ENCODE measurements around the gene N4BP2L1. TPM values are rescaled to one million over a fixed set of nuclear protein-coding genes. Genes with fewer than 3 reads are reported as not detected.

N4BP2L1 gene
- total and polyA plus RNA-seq, 4 donors: 13.3 to 33.7 (median 25.2) TPM

- H3K27ac ChIP-seq (ENCODE audit: low read depth in 1 of 2, low read length in 2 of 2): no peak overlapping the region
- no peaks in the 10 kb centered on the region for H3K9me3 ChIP-seq (ENCODE audit: control insufficient read depth, low read length)
- H3K4me1 ChIP-seq (ENCODE audit: control insufficient read depth in 1 of 2, insufficient read depth in 2 of 2, low read length in 2 of 2): no peaks in the 10 kb centered on the region
- ATAC-seq (ENCODE audit: low FRiP score) (no peak), DNase-seq (no peak)
- H3K27me3 ChIP-seq (ENCODE audit: control insufficient read depth in 1 of 2, insufficient read depth in 2 of 2, low read length in 1 of 2): no peaks in the 10 kb centered on the region
- no peaks in the 10 kb centered on the region for H3K36me3 ChIP-seq (ENCODE audit: control insufficient read depth in 1 of 2, insufficient read depth in 2 of 2, low read length in 1 of 2)
- H3K4me3 ChIP-seq (ENCODE audit: low read length in 2 of 2): no peak overlapping the region
- intact Hi-C loops (cut with DNase I): no loop called here
- 74 to 84% methylated on average over 2 of the region's 2 CpGs for WGBS, 2 donors
Measured at GRCh38 chr13:32414580-32414979, 13.3 kb downstream of the N4BP2L1 start.

- Histone ChIP-seq H3K27me3 (ENCODE audit: control insufficient read depth in 1 of 2, insufficient read depth in 2 of 2, low read length in 1 of 2) (no peaks in the 10 kb centered on the region), H3K4me1 (ENCODE audit: control insufficient read depth in 1 of 2, insufficient read depth in 2 of 2, low read length in 2 of 2) (no peaks in the 10 kb centered on the region), H3K36me3 (ENCODE audit: control insufficient read depth in 1 of 2, insufficient read depth in 2 of 2, low read length in 1 of 2) (no peaks in the 10 kb centered on the region), H3K9me3 (ENCODE audit: control insufficient read depth, low read length) (no peaks in the 10 kb centered on the region), H3K4me3 (ENCODE audit: low read length in 2 of 2) (no peak overlapping the region), H3K27ac (ENCODE audit: low read depth in 1 of 2, low read length in 2 of 2) (no peak overlapping the region)
- WGBS, 2 donors: 93 to 98% methylated on average over 3 of the region's 3 CpGs
- ATAC-seq (ENCODE audit: low FRiP score) (no peak), DNase-seq (no peak)
- intact Hi-C loops (cut with DNase I): no loop called here
Measured at GRCh38 chr13:32413284-32413683, 14.6 kb downstream of the N4BP2L1 start.

- peak; percentile 56 to 82 for DNase-seq
Measured at GRCh38 chr13:32409561-32410421, 18.1 kb downstream of the N4BP2L1 start.

GRCh38 chr13:32409001-32409313 lies 19.0 kb downstream of the N4BP2L1 start:
- no peak overlapping the region for H3K4me3 ChIP-seq (ENCODE audit: low read length in 2 of 2)
- no peak overlapping the region for H3K27ac ChIP-seq (ENCODE audit: low read depth in 1 of 2, low read length in 2 of 2)
- no peaks in the 10 kb centered on the region for H3K27me3 ChIP-seq (ENCODE audit: control insufficient read depth in 1 of 2, insufficient read depth in 2 of 2, low read length in 1 of 2)
- DNase-seq: no peak
- WGBS, 2 donors: 92% methylated on average over 6 of the region's 6 CpGs
- H3K36me3 ChIP-seq (ENCODE audit: control insufficient read depth in 1 of 2, insufficient read depth in 2 of 2, low read length in 1 of 2): peaks cover 2% of the 10 kb centered on the region in 2 donors
- intact Hi-C loops (cut with DNase I): no loop called here
- no peaks in the 10 kb centered on the region for H3K9me3 ChIP-seq (ENCODE audit: control insufficient read depth, low read length)
- no peaks in the 10 kb centered on the region for H3K4me1 ChIP-seq (ENCODE audit: control insufficient read depth in 1 of 2, insufficient read depth in 2 of 2, low read length in 2 of 2)
- ATAC-seq (ENCODE audit: low FRiP score): no peak

More at GRCh38 chr13:32409561-32410421, 18.1 kb downstream of the N4BP2L1 start:
- Histone ChIP-seq H3K9me3 (ENCODE audit: control insufficient read depth, low read length) (no peaks in the 10 kb centered on the region), H3K4me3 (ENCODE audit: low read length in 2 of 2) (no peak overlapping the region), H3K36me3 (ENCODE audit: control insufficient read depth in 1 of 2, insufficient read depth in 2 of 2, low read length in 1 of 2) (peaks cover 2% of the 10 kb centered on the region in 2 donors), H3K27ac (ENCODE audit: low read depth in 1 of 2, low read length in 2 of 2) (no peak overlapping the region), H3K27me3 (ENCODE audit: control insufficient read depth in 1 of 2, insufficient read depth in 2 of 2, low read length in 1 of 2) (no peaks in the 10 kb centered on the region), H3K4me1 (ENCODE audit: control insufficient read depth in 1 of 2, insufficient read depth in 2 of 2, low read length in 2 of 2) (no peaks in the 10 kb centered on the region)
- ATAC-seq (ENCODE audit: low FRiP score): peak; percentile 81
- intact Hi-C loops (cut with DNase I): no loop called here
- WGBS, 2 donors: 60 to 63% methylated on average over 27 of the region's 27 CpGs

- DNase-seq (no peak), ATAC-seq (ENCODE audit: low FRiP score) (no peak)
- 96 to 99% methylated on average over 9 of the region's 9 CpGs for WGBS, 2 donors
- Histone ChIP-seq H3K4me3 (ENCODE audit: low read length in 2 of 2) (no peak overlapping the region), H3K36me3 (ENCODE audit: control insufficient read depth in 1 of 2, insufficient read depth in 2 of 2, low read length in 1 of 2) (peaks cover 2% of the 10 kb centered on the region in 2 donors), H3K27ac (ENCODE audit: low read depth in 1 of 2, low read length in 2 of 2) (no peak overlapping the region), H3K4me1 (ENCODE audit: control insufficient read depth in 1 of 2, insufficient read depth in 2 of 2, low read length in 2 of 2) (no peaks in the 10 kb centered on the region), H3K27me3 (ENCODE audit: control insufficient read depth in 1 of 2, insufficient read depth in 2 of 2, low read length in 1 of 2) (no peaks in the 10 kb centered on the region), H3K9me3 (ENCODE audit: control insufficient read depth, low read length) (no peaks in the 10 kb centered on the region)
- intact Hi-C loops (cut with DNase I): no loop called here
Measured at GRCh38 chr13:32408296-32409000, 19.5 kb downstream of the N4BP2L1 start.

GRCh38 chr13:32407854-32408253 lies 20.1 kb downstream of the N4BP2L1 start:
- Histone ChIP-seq H3K36me3 (ENCODE audit: control insufficient read depth in 1 of 2, insufficient read depth in 2 of 2, low read length in 1 of 2) (peaks cover 2% of the 10 kb centered on the region in 2 donors), H3K27me3 (ENCODE audit: control insufficient read depth in 1 of 2, insufficient read depth in 2 of 2, low read length in 1 of 2) (no peaks in the 10 kb centered on the region), H3K4me3 (ENCODE audit: low read length in 2 of 2) (no peak overlapping the region), H3K4me1 (ENCODE audit: control insufficient read depth in 1 of 2, insufficient read depth in 2 of 2, low read length in 2 of 2) (no peaks in the 10 kb centered on the region), H3K27ac (ENCODE audit: low read depth in 1 of 2, low read length in 2 of 2) (no peak overlapping the region), H3K9me3 (ENCODE audit: control insufficient read depth, low read length) (no peaks in the 10 kb centered on the region)
- 97% methylated on average over 6 of the region's 6 CpGs for WGBS, 2 donors
- intact Hi-C loops (cut with DNase I): no loop called here
- DNase-seq: no peak
- ATAC-seq (ENCODE audit: low FRiP score): no peak

- Histone ChIP-seq H3K4me3 (ENCODE audit: low read length in 2 of 2) (no peak overlapping the region), H3K27me3 (ENCODE audit: control insufficient read depth in 1 of 2, insufficient read depth in 2 of 2, low read length in 1 of 2) (no peaks in the 10 kb centered on the region), H3K36me3 (ENCODE audit: control insufficient read depth in 1 of 2, insufficient read depth in 2 of 2, low read length in 1 of 2) (peaks cover 2% of the 10 kb centered on the region in 2 donors), H3K9me3 (ENCODE audit: control insufficient read depth, low read length) (no peaks in the 10 kb centered on the region), H3K27ac (ENCODE audit: low read depth in 1 of 2, low read length in 2 of 2) (no peak overlapping the region), H3K4me1 (ENCODE audit: control insufficient read depth in 1 of 2, insufficient read depth in 2 of 2, low read length in 2 of 2) (no peaks in the 10 kb centered on the region)
- WGBS, 2 donors: 34 to 36% methylated on average over 4 of the region's 4 CpGs
- intact Hi-C loops (cut with DNase I): no loop called here
- no peak for ATAC-seq (ENCODE audit: low FRiP score)
- DNase-seq: no peak
Measured at GRCh38 chr13:32403108-32403507, 24.8 kb downstream of the N4BP2L1 start.

GRCh38 chr13:32391101-32391619 lies 36.8 kb downstream of the N4BP2L1 start:
- WGBS, 2 donors: 50 to 63% methylated on average over 4 of the region's 4 CpGs
- no peak overlapping the region for H3K27ac ChIP-seq (ENCODE audit: low read depth in 1 of 2, low read length in 2 of 2)
- no peak overlapping the region for H3K4me3 ChIP-seq (ENCODE audit: low read length in 2 of 2)
- intact Hi-C loops (cut with DNase I): no loop called here
- no peaks in the 10 kb centered on the region for H3K27me3 ChIP-seq (ENCODE audit: control insufficient read depth in 1 of 2, insufficient read depth in 2 of 2, low read length in 1 of 2)
- ATAC-seq (ENCODE audit: low FRiP score): no peak
- no peak for DNase-seq
- no peaks in the 10 kb centered on the region for H3K9me3 ChIP-seq (ENCODE audit: control insufficient read depth, low read length)
- no peaks in the 10 kb centered on the region for H3K36me3 ChIP-seq (ENCODE audit: control insufficient read depth in 1 of 2, insufficient read depth in 2 of 2, low read length in 1 of 2)
- H3K4me1 ChIP-seq (ENCODE audit: control insufficient read depth in 1 of 2, insufficient read depth in 2 of 2, low read length in 2 of 2): no peaks in the 10 kb centered on the region
